Ovary (tissue), 9 donors: ENCODE results near the gene FIG4. TPM values are rescaled to one million over a fixed set of nuclear protein-coding genes. Genes with fewer than 3 reads are reported as not detected.

ENCODE experiments used
- DNase-seq, 5 donors: peaks; one replicate each; pipeline ENCODE4 v3.0.0-alpha.2; 2019 to 2020
- H3K27ac ChIP-seq, 2 donors: fragments of 200-600 bp; one replicate each; pipeline versions ENCODE4 v1.5.1 to v1.8.0; 2019 to 2022
- H3K27me3 ChIP-seq: fragments of 200-600 bp; one replicate; pipeline ENCODE4 v1.8.0; 2022
- H3K36me3 ChIP-seq: fragments of 200-600 bp; sonication (generic); one replicate; pipeline ENCODE4 v1.5.1; 2019
- H3K4me1 ChIP-seq: one replicate; pipeline ENCODE4 v1.8.1; 2013; ENCODE audit warnings: mild to moderate bottlenecking, moderate library complexity; ENCODE audit not compliant: insufficient read depth
- H3K4me3 ChIP-seq: fragments of 200-600 bp; sonication (generic); one replicate; pipeline ENCODE4 v1.5.1; 2017
- H3K9me3 ChIP-seq, 2 donors: fragments of 200-600 bp in 1 of 2; sonication (generic) in 1 of 2; one replicate each; pipeline versions ENCODE4 v1.5.1 to v1.8.1; 2013 to 2019; ENCODE audit warnings: mild to moderate bottlenecking in 1 of 2, moderate library complexity in 1 of 2
- CTCF ChIP-seq, 3 donors: fragments of 450-650 bp in 2 of 3; fragments of 200-600 bp in 1 of 3; IDR thresholded peaks; one replicate each; pipeline versions ENCODE4 v1.5.1 to v1.8.0; 2016 to 2022; ENCODE audit warnings: antibody characterized with exemption in 3 of 3, mild to moderate bottlenecking in 1 of 3
- EP300 ChIP-seq: sonication (generic); formaldehyde crosslinking; IDR thresholded peaks from one replicate; pipeline ENCODE4 v1.6.1; 2017; ENCODE audit warnings: antibody characterized with exemption
- POLR2A ChIP-seq: fragments of 450-650 bp; IDR thresholded peaks from one replicate; pipeline ENCODE4 v1.6.1; 2017; ENCODE audit warnings: antibody characterized with exemption, mild to moderate bottlenecking, moderate library complexity
- WGBS, 3 donors: extraction: QIAGEN DNeasy Blood & Tissue Kit in 1 of 3; methylation state at CpG; one replicate each; pipeline versions ENCODE4 v1.1.5 to v1.1.7; 2013 to 2017; 5-methylcytosine and 5-hydroxymethylcytosine counted together
- intact Hi-C, 4 donors: fragments of 100-400 bp; cut with DNase I; formaldehyde crosslinking; loops; one replicate each; pipeline versions ENCODE4 v1.11.0 to v1.15.1; 2022 to 2023
- polyA plus RNA-seq, 2 donors: library from polyadenylated mRNA; stranded (reverse); fragments of 200-250 nt in 1 of 2; fragments of 350-450 nt in 1 of 2; fragmentation: Illumina TruSeq in 1 of 2; extraction: RNeasy Lipid Tissue Mini Kit (QIAGEN cat#74804) in 1 of 2; gene quantifications; one replicate each; pipeline ENCODE4 v1.2.3, GENCODE V29; 2013 to 2014
- total RNA-seq, 7 donors: library from RNA; depleted of rRNA in 2 of 7; stranded (reverse); fragments of >200 nt in 2 of 7; fragmentation: NEBNext Ultra II Directional in 3 of 7; extraction: Animal tissue kit (Norgen Biotek cat#: 25700) in 3 of 7; gene quantifications; one replicate each; pipeline versions ENCODE4 v1.1.0 to v1.2.4, GENCODE V29; 2016 to 2023
- donor health status: DM: no; HTN: no; CAD: no; lungs with moderate emphysema.
- donor health status: DM: no; HTN: no; CAD: no.
- donor health status: Bipolar disorder and iron deficiency.
- donor health status: DM: yes; HTN: yes; CAD: no.
- donor health status: DM: no; HTN: no; CAD: no.
- donor health status: DM: yes; HTN: yes; CAD: no.

FIG4 gene
- total and polyA plus RNA-seq, 9 donors = 7.4 to 17.5 (median 13.3) TPM

GRCh38 chr6:109794201-109794923 is 103.3 kb downstream of the FIG4 start:
- Histone ChIP-seq H3K36me3 (no peaks in the 10 kb centered on the region), H3K4me1 (peaks cover 1% of the 10 kb centered on the region), H3K27ac (no peak overlapping the region), H3K4me3 (no peak overlapping the region), H3K27me3 (no peaks in the 10 kb centered on the region), H3K9me3 (no peaks in the 10 kb centered on the region)
- intact Hi-C loops = no loop called here
- 79 to 83% (median 81%) methylated on average over 6 of the region's 6 CpGs for WGBS, 3 donors
- no peak for DNase-seq
- TF ChIP-seq POLR2A = no peak
- TF ChIP-seq CTCF (IDR thresholded peaks at IDR 0.05) = no peak
- TF ChIP-seq EP300 = no peak

- 72 to 79% (median 77%) methylated on average over 4 of the region's 4 CpGs for WGBS, 3 donors
- no peak overlapping the region for H3K4me3 ChIP-seq
- H3K9me3 ChIP-seq = no peaks in the 10 kb centered on the region
- TF ChIP-seq POLR2A (no peak), EP300 (no peak), CTCF (IDR thresholded peaks at IDR 0.05) (no peak)
- H3K27ac ChIP-seq = no peak overlapping the region
- intact Hi-C loops = no loop called here
- H3K27me3 ChIP-seq = no peaks in the 10 kb centered on the region
- DNase-seq = no peak
- peaks cover 1% of the 10 kb centered on the region for H3K4me1 ChIP-seq
- H3K36me3 ChIP-seq = no peaks in the 10 kb centered on the region
Observed at GRCh38 chr6:109795994-109796555, 105.0 kb downstream of the FIG4 start.

GRCh38 chr6:109799129-109799528 is 108.0 kb downstream of the FIG4 start:
- no peak overlapping the region for H3K27ac ChIP-seq
- H3K4me1 ChIP-seq = no peaks in the 10 kb centered on the region
- no peak for DNase-seq
- 20 to 63% (median 32%) methylated on average over 5 of the region's 5 CpGs for WGBS, 3 donors
- no peak overlapping the region for H3K4me3 ChIP-seq
- H3K36me3 ChIP-seq = no peaks in the 10 kb centered on the region
- no peaks in the 10 kb centered on the region for H3K9me3 ChIP-seq
- H3K27me3 ChIP-seq = no peaks in the 10 kb centered on the region
- TF ChIP-seq POLR2A (no peak), CTCF (IDR thresholded peaks at IDR 0.05) (no peak), EP300 (no peak)
- intact Hi-C loops = no loop called here

GRCh38 chr6:109799664-109800063 is 108.6 kb downstream of the FIG4 start:
- Histone ChIP-seq H3K27ac (no peak overlapping the region), H3K36me3 (no peaks in the 10 kb centered on the region), H3K4me1 (no peaks in the 10 kb centered on the region), H3K4me3 (no peak overlapping the region), H3K9me3 (no peaks in the 10 kb centered on the region), H3K27me3 (no peaks in the 10 kb centered on the region)
- intact Hi-C loops = no loop called here
- 45 to 61% (median 59%) methylated on average over 3 of the region's 3 CpGs for WGBS, 3 donors
- no peak for DNase-seq
- TF ChIP-seq POLR2A (no peak), CTCF (IDR thresholded peaks at IDR 0.05) (no peak), EP300 (no peak)
